Common myeloid progenitor, CD34-positive (primary cell): ENCODE measurements around the gene KCNJ15.

Experiments
- CTCF ChIA-PET: fragments of 350-600 bp; sonication (Branson Sonifier 250); formaldehyde crosslinking; loops from one replicate; lab custom pipeline; 2021; ENCODE audit warnings: antibody characterized with exemption; lab: Charles Lee
- POLR2A ChIA-PET: fragments of 350-600 bp; sonication (Branson Sonifier 250); formaldehyde crosslinking; loops from one replicate; lab custom pipeline; 2021; ENCODE audit warnings: antibody characterized with exemption; lab: Charles Lee
- DNase-seq, 3 donors: peaks; one replicate each; pipeline versions ENCODE4 v3.0.0 to v3.0.0-alpha.2; 2013
- H3K27ac ChIP-seq, 2 experiments: 1 replicate in 1 of 2; 2 replicates in 1 of 2; pipeline ENCODE4 v1.7.0; 2013; ENCODE audit warnings: inconsistent platforms in 2 of 2, low read length in 2 of 2, mild to moderate bottlenecking in 2 of 2, low read depth in 1 of 2, moderate library complexity in 1 of 2; ENCODE audit not compliant: severe bottlenecking in 2 of 2, insufficient read depth in 1 of 2, poor library complexity in 1 of 2
- H3K27me3 ChIP-seq, 5 experiments: replicated peaks in 2 of 5; 1 replicate in 3 of 5; 2 replicates in 2 of 5; pipeline versions ENCODE4 v1.6.1 to v1.7.0; 2013; ENCODE audit warnings: low read length in 4 of 5, mild to moderate bottlenecking in 2 of 5, moderate library complexity in 2 of 5, inconsistent platforms in 1 of 5; ENCODE audit not compliant: insufficient read depth in 5 of 5, control insufficient read depth in 4 of 5
- H3K36me3 ChIP-seq, 4 experiments: 1 replicate in 2 of 4; 2 replicates in 2 of 4; pipeline versions ENCODE4 v1.6.1 to v1.7.0; 2013; ENCODE audit warnings: low read length in 3 of 4, control low read depth in 1 of 4, mild to moderate bottlenecking in 1 of 4; ENCODE audit not compliant: control insufficient read depth in 4 of 4, insufficient read depth in 4 of 4
- H3K4me1 ChIP-seq, 4 experiments: 1 replicate in 3 of 4; 2 replicates in 1 of 4; pipeline versions ENCODE4 v1.6.1 to v1.7.1; 2013; ENCODE audit warnings: low read length in 3 of 4, mild to moderate bottlenecking in 3 of 4, control low read depth in 1 of 4, inconsistent platforms in 1 of 4, moderate library complexity in 1 of 4; ENCODE audit not compliant: control insufficient read depth in 4 of 4, insufficient read depth in 4 of 4; ENCODE audit errors: control extremely low read depth in 1 of 4
- H3K4me3 ChIP-seq, 7 experiments: 1 replicate in 4 of 7; 2 replicates in 3 of 7; pipeline versions ENCODE4 v1.5.1 to v1.7.0; 2013; ENCODE audit warnings: mild to moderate bottlenecking in 7 of 7, low read length in 6 of 7, moderate library complexity in 6 of 7, inconsistent platforms in 2 of 7, low read depth in 2 of 7, control low read depth in 1 of 7; ENCODE audit not compliant: insufficient read depth in 4 of 7, control insufficient read depth in 1 of 7; ENCODE audit errors: extremely low read depth in 1 of 7
- H3K9me3 ChIP-seq, 5 experiments: 1 replicate in 4 of 5; 2 replicates in 1 of 5; pipeline versions ENCODE4 v1.6.1 to v1.7.1; 2013; ENCODE audit warnings: low read length in 4 of 5, mild to moderate bottlenecking in 2 of 5, inconsistent platforms in 1 of 5, low read depth in 1 of 5, moderate library complexity in 1 of 5; ENCODE audit not compliant: control insufficient read depth in 4 of 5, insufficient read depth in 2 of 5; ENCODE audit errors: control extremely low read depth in 1 of 5
- WGBS: methylation state at CpG from one replicate; pipeline ENCODE4 v1.1.5; 2013; ENCODE audit not compliant: insufficient coverage; 5-methylcytosine and 5-hydroxymethylcytosine counted together

KCNJ15 gene

GRCh38 chr21:38349977-38350376 is 93.2 kb downstream of the KCNJ15 start:
- CTCF ChIA-PET: interaction anchor here (1.4 to 8.9 kb wide), 5 partner anchors 14 to 191 kb away, joined by 4 to 108 read pairs (median 66); no protein-coding TSS in a partner anchor
- WGBS: 95% methylated on average over 2 of the region's 2 CpGs
- Histone ChIP-seq H3K27me3 (peaks cover 0 to 7% (median 0%) of the 10 kb centered on the region in 5 experiments), H3K36me3 (no peaks in the 10 kb centered on the region), H3K9me3 (no peaks in the 10 kb centered on the region), H3K4me1 (peaks cover 0 to 14% (median 13%) of the 10 kb centered on the region in 4 experiments), H3K4me3 (no peak overlapping the region), H3K27ac (no peak overlapping the region)
- POLR2A ChIA-PET: no interaction called here
- no peak for DNase-seq

DNA sequence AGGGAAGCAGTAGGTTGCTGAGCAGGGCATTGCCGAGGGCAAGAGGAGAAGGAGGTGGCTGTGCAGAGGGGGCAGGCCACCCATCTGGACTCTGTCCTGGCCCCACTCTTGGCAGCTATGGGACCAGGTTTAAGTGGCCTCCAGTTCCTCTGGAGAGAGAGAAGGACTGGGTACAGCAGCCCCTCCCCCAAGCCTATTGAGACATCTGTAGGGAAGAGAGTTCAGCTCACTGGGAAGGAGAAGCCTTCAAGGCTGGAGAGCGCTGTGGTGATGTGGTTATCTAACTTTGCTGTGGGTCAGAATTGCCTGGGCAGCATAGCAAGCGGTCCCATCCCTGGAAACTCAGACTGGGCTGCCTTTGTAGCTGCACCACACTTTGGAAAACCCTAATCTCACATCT is 93.9 kb downstream of the KCNJ15 start:
- peaks cover 0 to 15% (median 13%) of the 10 kb centered on the region in 4 experiments for H3K4me1 ChIP-seq
- 100% methylated on average over 1 of the region's 3 CpGs for WGBS
- no peak for DNase-seq
- ChIA-PET POLR2A (no interaction called here), CTCF (interaction anchor here (0.8 to 8.9 kb wide), 9 partner anchors 11 to 191 kb away, joined by 3 to 108 read pairs (median 4); no protein-coding TSS in a partner anchor)
- no peak overlapping the region for H3K27ac ChIP-seq
- no peak overlapping the region for H3K4me3 ChIP-seq
- peaks cover 0 to 7% (median 0%) of the 10 kb centered on the region in 5 experiments for H3K27me3 ChIP-seq
- no peaks in the 10 kb centered on the region for H3K36me3 ChIP-seq
- no peaks in the 10 kb centered on the region for H3K9me3 ChIP-seq

GRCh38 chr21:38351176-38351959 is 94.6 kb downstream of the KCNJ15 start:
- no peak for DNase-seq
- peaks cover 3 to 21% (median 19%) of the 10 kb centered on the region in 4 experiments for H3K4me1 ChIP-seq
- no peak overlapping the region for H3K27ac ChIP-seq
- ChIA-PET CTCF (interaction anchor here (0.8 to 8.9 kb wide), 15 partner anchors 8 to 199 kb away, joined by 3 to 108 read pairs (median 4); no protein-coding TSS in a partner anchor), POLR2A (no interaction called here)
- H3K9me3 ChIP-seq: no peaks in the 10 kb centered on the region
- H3K36me3 ChIP-seq: no peaks in the 10 kb centered on the region
- H3K4me3 ChIP-seq: no peak overlapping the region
- H3K27me3 ChIP-seq: peaks cover 0 to 7% (median 0%) of the 10 kb centered on the region in 5 experiments
- 90% methylated on average over 10 of the region's 16 CpGs for WGBS

DNA sequence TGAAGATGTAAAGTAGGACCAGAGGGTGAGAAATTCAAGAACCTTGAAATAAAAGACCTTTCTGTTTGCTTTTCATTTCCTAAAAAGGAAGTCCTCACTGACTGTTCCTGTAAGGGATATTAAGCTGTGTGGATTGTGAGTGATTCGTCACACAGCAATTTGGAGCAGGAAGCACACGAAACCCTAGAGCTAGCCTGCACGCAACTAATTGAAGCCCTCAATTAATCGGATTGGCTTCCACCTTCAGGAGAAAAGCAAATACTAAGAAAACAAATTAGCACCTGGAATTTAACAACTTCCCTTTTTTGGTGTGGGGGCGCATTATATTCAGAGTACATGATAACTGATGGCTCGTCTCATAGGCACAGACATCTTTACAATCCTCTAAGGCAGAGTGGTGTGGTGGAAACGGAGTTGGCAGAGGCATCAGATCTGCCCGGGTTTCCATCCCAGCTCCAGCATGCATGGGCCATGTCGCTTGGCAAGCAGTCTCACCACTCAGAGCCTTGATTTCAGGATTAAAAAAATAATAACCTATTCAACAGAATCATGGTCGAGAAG is 95.2 kb downstream of the KCNJ15 start:
- 34% methylated on average over 8 of the region's 10 CpGs for WGBS
- Histone ChIP-seq H3K4me3 (peak overlapping the region in 1 of 7 experiments; percentile 40), H3K36me3 (no peaks in the 10 kb centered on the region), H3K27ac (no peak overlapping the region), H3K27me3 (peaks cover 0 to 7% (median 0%) of the 10 kb centered on the region in 5 experiments), H3K4me1 (peaks cover 3 to 28% (median 25%) of the 10 kb centered on the region in 4 experiments), H3K9me3 (no peaks in the 10 kb centered on the region)
- DNase-seq: peak; percentile 13 to 71 (median 63)
- CTCF ChIA-PET: interaction anchor here (0.6 to 8.9 kb wide), 21 partner anchors 9 to 672 kb away, joined by 3 to 108 read pairs (median 4); no protein-coding TSS in a partner anchor
- POLR2A ChIA-PET: no interaction called here

GRCh38 chr21:38352536-38353219 is 95.9 kb downstream of the KCNJ15 start:
- WGBS: 53% methylated on average over 5 of the region's 6 CpGs
- Histone ChIP-seq H3K27ac (no peak overlapping the region), H3K4me1 (peaks cover 3 to 34% (median 26%) of the 10 kb centered on the region in 4 experiments), H3K27me3 (peaks cover 0 to 4% (median 0%) of the 10 kb centered on the region in 5 experiments), H3K4me3 (peak overlapping the region in 1 of 7 experiments; percentile 40), H3K9me3 (no peaks in the 10 kb centered on the region), H3K36me3 (no peaks in the 10 kb centered on the region)
- DNase-seq: peak in 2 of 3 donors; percentile 53 to 62
- ChIA-PET POLR2A (no interaction called here), CTCF (interaction anchor here (0.6 to 8.9 kb wide), 23 partner anchors 10 to 672 kb away, joined by 3 to 108 read pairs (median 3); no protein-coding TSS in a partner anchor)

- POLR2A ChIA-PET: no interaction called here
- WGBS: 97% methylated on average over 6 of the region's 10 CpGs
- CTCF ChIA-PET: interaction anchor here (0.9 to 8.9 kb wide), 6 partner anchors 11 to 195 kb away, joined by 3 to 108 read pairs (median 38); no protein-coding TSS in a partner anchor
- H3K9me3 ChIP-seq: no peaks in the 10 kb centered on the region
- no peak for DNase-seq
- H3K27ac ChIP-seq: no peak overlapping the region
- H3K36me3 ChIP-seq: no peaks in the 10 kb centered on the region
- peaks cover 3 to 36% (median 26%) of the 10 kb centered on the region in 4 experiments for H3K4me1 ChIP-seq
- peaks cover 0 to 2% (median 0%) of the 10 kb centered on the region in 5 experiments for H3K27me3 ChIP-seq
- H3K4me3 ChIP-seq: no peak overlapping the region
Measured at GRCh38 chr21:38354231-38354630, 97.4 kb downstream of the KCNJ15 start.
